Calu3 (cell line): ENCODE measurements around the gene MAT1A. TPM values are rescaled to one million over a fixed set of nuclear protein-coding genes. Genes with fewer than 3 reads are reported as not detected.

Experiments
- BruUV-seq: library from RNA; stranded (reverse); fragments of 400-500 nt; replicated peaks from 2 replicates; lab custom pipeline; 2021; lab: Mats Ljungman, UMichigan
- CTCF ChIA-PET: fragments of 300-600 bp; sonication (Branson Sonifier 250); formaldehyde crosslinking; loops from one replicate; lab custom pipeline; 2022; ENCODE audit warnings: antibody characterized with exemption; lab: Charles Lee
- DNase-seq: peaks from one replicate; pipeline ENCODE4 v3.0.0; 2022
- H3K27ac Mint-ChIP-seq: one replicate; pipeline ENCODE4 v1.8.0; 2022; ENCODE audit warnings: mixed read lengths; ENCODE audit not compliant: unreplicated experiment
- H3K27me3 Mint-ChIP-seq: one replicate; pipeline ENCODE4 v1.8.0; 2022; ENCODE audit warnings: mixed read lengths; ENCODE audit not compliant: unreplicated experiment
- H3K36me3 Mint-ChIP-seq: one replicate; pipeline ENCODE4 v1.8.0; 2022; ENCODE audit warnings: mild to moderate bottlenecking, moderate library complexity, mixed read lengths; ENCODE audit not compliant: insufficient read depth, unreplicated experiment
- H3K4me1 Mint-ChIP-seq: one replicate; pipeline ENCODE4 v1.8.0; 2022; ENCODE audit warnings: mild to moderate bottlenecking, low read depth, mixed read lengths; ENCODE audit not compliant: unreplicated experiment
- H3K4me3 Mint-ChIP-seq: one replicate; pipeline ENCODE4 v1.8.0; 2022; ENCODE audit warnings: mild to moderate bottlenecking, low read depth, moderate library complexity, mixed read lengths; ENCODE audit not compliant: unreplicated experiment
- H3K9me3 Mint-ChIP-seq: one replicate; pipeline ENCODE4 v1.8.0; 2022; ENCODE audit warnings: low read depth, mixed read lengths; ENCODE audit not compliant: unreplicated experiment
- intact Hi-C: fragments of 100-400 bp; cut with micrococcal nuclease; formaldehyde crosslinking; loops from one replicate; pipeline ENCODE4 v1.10.0; 2022; ENCODE audit not compliant: unreplicated experiment
- total RNA-seq: library from RNA; stranded (reverse); gene quantifications from 2 replicates; pipeline ENCODE4 v1.2.3, GENCODE V29; 2022
- TF ChIP-seq, protein P1 (sequence below): fragments of 200-600 bp; IDR thresholded peaks from one replicate; pipeline ENCODE4 v1.8.0; 2022; ENCODE audit warnings: antibody characterized with exemption; ENCODE audit not compliant: unreplicated experiment

Gene MAT1A
- total RNA-seq, 1 experiment from 2014 or later = not detected

DNA sequence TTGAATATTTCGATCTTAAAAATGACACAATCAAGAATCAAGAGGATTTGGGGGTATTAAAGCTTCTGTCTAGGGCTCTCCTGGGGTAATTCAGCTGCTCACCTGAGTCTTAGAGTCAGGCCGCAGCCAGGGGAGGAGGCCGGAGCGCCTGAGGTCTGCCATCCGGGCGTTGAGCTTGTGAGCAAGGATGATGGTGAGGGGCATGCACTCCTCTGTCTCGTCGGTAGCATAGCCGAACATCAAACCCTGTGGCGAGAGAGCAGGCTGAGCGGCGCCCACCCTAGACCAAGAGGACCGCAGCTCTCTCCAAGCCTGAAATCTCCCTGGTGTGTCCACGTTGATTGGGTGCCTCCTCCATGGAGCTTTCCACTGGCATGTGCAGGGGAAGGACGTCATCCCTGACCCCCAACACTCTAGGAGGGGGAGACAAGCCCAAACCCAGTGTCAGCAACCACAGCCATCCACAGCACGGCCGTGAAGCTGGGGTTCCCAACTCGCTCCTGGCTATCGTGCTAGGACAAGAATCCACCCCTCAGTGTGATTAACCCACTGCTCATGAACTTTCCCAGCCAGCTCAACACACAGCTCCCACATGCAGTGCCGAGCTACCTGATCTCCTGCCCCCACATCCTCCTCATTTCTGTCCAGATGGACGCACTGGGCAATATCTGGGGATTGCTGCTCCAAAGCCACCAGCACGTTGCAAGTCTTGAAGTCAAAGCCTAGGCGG, 9.2 kb downstream of the MAT1A start:
- Mint-ChIP-seq H3K27me3 (peaks cover 67% of the 10 kb centered on the region), H3K9me3 (no peaks in the 10 kb centered on the region), H3K36me3 (no peaks in the 10 kb centered on the region), H3K4me1 (peaks cover 10% of the 10 kb centered on the region), H3K27ac (no peak overlapping the region), H3K4me3 (no peak overlapping the region)
- DNase-seq = no peak
- TF ChIP-seq, protein P1, sequence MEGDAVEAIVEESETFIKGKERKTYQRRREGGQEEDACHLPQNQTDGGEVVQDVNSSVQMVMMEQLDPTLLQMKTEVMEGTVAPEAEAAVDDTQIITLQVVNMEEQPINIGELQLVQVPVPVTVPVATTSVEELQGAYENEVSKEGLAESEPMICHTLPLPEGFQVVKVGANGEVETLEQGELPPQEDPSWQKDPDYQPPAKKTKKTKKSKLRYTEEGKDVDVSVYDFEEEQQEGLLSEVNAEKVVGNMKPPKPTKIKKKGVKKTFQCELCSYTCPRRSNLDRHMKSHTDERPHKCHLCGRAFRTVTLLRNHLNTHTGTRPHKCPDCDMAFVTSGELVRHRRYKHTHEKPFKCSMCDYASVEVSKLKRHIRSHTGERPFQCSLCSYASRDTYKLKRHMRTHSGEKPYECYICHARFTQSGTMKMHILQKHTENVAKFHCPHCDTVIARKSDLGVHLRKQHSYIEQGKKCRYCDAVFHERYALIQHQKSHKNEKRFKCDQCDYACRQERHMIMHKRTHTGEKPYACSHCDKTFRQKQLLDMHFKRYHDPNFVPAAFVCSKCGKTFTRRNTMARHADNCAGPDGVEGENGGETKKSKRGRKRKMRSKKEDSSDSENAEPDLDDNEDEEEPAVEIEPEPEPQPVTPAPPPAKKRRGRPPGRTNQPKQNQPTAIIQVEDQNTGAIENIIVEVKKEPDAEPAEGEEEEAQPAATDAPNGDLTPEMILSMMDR = no peak
- no TSS peak for BruUV-seq
- intact Hi-C loops = no loop called here
- CTCF ChIA-PET = no interaction called here

DNA sequence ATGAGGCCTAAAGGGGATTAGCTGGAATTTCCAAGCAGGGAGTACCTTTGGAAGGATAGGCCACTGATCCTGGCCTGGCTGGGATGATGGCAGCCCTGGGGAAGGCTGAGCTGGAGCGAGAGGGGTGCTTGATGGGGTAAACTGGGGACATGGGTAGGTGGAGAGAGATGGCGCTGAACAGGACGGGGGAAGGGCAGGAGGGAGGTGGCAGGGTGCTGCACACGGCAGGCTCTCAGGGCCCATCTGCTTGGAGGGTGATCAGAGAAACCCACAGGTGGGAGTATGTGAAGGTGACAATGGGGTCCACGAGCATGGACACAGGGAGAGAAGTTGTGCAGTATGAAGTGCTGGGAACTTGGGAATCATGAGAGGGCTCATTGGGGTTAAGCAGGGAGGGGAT, 10.3 kb downstream of the MAT1A start:
- no TSS peak for BruUV-seq
- TF ChIP-seq, protein P1 = no peak
- Mint-ChIP-seq H3K4me3 (no peak overlapping the region), H3K36me3 (no peaks in the 10 kb centered on the region), H3K27me3 (peaks cover 57% of the 10 kb centered on the region), H3K4me1 (peaks cover 10% of the 10 kb centered on the region), H3K9me3 (no peaks in the 10 kb centered on the region), H3K27ac (no peak overlapping the region)
- intact Hi-C loops = no loop called here
- no peak for DNase-seq
- CTCF ChIA-PET = no interaction called here

DNA sequence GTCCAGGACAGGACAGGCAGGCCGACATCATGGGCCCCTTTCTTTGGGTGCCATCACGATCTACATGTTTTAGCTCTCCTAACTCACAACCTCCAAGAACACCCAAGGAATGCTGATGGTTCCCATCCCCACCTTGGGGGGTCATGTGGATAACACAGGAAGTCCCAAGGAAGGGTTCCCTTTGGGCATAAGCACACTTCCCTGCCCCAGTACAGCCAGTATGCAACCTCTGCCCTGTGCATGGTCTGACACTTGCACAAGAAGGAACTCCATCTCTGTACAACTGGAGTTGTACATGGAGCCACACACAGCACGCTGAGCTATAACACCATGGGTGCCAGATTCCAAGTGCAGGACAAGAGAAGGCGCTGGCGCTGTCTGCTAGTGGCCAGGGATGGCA, 11.0 kb downstream of the MAT1A start:
- CTCF ChIA-PET = no interaction called here
- Mint-ChIP-seq H3K27ac (no peak overlapping the region), H3K4me3 (no peak overlapping the region), H3K4me1 (peaks cover 10% of the 10 kb centered on the region), H3K36me3 (no peaks in the 10 kb centered on the region), H3K27me3 (peaks cover 50% of the 10 kb centered on the region), H3K9me3 (no peaks in the 10 kb centered on the region)
- no peak for DNase-seq
- TF ChIP-seq, protein P1 = no peak
- intact Hi-C loops = no loop called here
- no TSS peak for BruUV-seq

DNA sequence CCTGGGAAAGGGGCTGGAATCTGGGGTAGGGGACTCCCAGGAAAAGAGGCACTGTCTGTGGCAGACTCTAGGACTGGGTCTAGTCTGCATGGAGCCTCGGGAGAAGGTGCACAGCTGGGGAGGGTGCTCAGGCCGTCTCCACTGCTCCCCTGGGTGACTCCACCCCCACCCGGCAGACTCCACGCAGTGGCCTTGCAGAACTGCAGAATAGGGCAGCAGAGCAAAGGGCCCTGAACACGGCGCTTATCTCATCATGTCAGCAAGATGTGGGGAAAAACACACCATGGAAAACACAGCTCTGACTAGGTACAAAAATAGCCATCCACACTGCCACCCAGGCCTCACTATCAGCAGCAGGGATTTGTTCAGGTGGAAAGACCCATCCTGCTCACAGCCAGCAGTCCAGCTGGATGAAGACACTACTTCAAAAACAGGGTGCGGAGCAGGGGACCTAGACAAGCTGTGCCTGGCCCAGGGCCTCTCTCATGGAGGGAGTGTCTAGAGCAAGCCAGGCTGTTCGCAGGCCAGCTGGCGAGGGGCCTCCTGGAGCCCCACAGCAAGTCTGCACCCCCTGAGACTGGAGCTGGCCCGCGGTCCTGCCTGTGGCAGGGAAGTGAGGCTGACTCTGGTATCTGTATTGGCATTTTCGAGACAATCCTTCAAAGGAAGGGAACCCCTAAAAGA, 11.7 kb downstream of the MAT1A start:
- H3K27me3 Mint-ChIP-seq = peaks cover 45% of the 10 kb centered on the region
- intact Hi-C loops = no loop called here
- H3K36me3 Mint-ChIP-seq = no peaks in the 10 kb centered on the region
- H3K9me3 Mint-ChIP-seq = no peaks in the 10 kb centered on the region
- H3K27ac Mint-ChIP-seq = no peak overlapping the region
- no peak for DNase-seq
- H3K4me3 Mint-ChIP-seq = no peak overlapping the region
- TF ChIP-seq, protein P1 = no peak
- peaks cover 10% of the 10 kb centered on the region for H3K4me1 Mint-ChIP-seq
- no TSS peak for BruUV-seq
- CTCF ChIA-PET = interaction anchor here (0.6 kb wide), 1 partner anchor 279 kb away, joined by 4 read pairs; no protein-coding TSS in a partner anchor
